ENCODE measurements around the gene USP15. TPM values are rescaled to one million over a fixed set of nuclear protein-coding genes. Genes with fewer than 3 reads are reported as not detected.

Gene USP15
- total RNA-seq, 1 donor from 2014 or later: 150 TPM

DNA sequence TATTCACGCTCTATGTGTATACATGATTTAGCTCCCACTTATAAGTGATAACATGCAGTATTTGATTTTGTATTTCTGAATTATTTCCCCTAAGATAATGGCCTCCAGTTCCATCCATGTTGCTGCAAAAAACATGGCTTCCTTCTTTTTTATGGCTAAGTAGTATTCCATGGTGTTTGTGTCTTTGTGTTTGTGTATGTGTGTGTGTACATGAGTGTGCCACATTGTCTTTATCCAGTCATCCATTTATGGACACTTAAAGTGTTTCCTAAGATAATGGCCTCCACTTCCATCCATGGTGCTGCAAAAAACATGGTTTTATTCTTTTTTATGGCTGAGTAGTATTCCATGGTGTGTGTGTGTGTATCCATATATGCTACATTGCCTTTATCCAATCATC lies 25.1 kb downstream of the USP15 start:
- TF ChIP-seq, protein P1, sequence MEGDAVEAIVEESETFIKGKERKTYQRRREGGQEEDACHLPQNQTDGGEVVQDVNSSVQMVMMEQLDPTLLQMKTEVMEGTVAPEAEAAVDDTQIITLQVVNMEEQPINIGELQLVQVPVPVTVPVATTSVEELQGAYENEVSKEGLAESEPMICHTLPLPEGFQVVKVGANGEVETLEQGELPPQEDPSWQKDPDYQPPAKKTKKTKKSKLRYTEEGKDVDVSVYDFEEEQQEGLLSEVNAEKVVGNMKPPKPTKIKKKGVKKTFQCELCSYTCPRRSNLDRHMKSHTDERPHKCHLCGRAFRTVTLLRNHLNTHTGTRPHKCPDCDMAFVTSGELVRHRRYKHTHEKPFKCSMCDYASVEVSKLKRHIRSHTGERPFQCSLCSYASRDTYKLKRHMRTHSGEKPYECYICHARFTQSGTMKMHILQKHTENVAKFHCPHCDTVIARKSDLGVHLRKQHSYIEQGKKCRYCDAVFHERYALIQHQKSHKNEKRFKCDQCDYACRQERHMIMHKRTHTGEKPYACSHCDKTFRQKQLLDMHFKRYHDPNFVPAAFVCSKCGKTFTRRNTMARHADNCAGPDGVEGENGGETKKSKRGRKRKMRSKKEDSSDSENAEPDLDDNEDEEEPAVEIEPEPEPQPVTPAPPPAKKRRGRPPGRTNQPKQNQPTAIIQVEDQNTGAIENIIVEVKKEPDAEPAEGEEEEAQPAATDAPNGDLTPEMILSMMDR (IDR thresholded peaks at IDR 0.05): no peak
- no peak for DNase-seq
- intact Hi-C loops (cut with micrococcal nuclease): loop anchor here (2.0 kb wide), 1 partner anchor 24 kb away; the partner anchor contains the start of gene USP15
- Mint-ChIP-seq H3K4me1 (peaks cover 80% of the 10 kb centered on the region), H3K27ac (no peak overlapping the region), H3K9me3 (peaks cover 10% of the 10 kb centered on the region), H3K4me3 (no peak overlapping the region), H3K27me3 (no peaks in the 10 kb centered on the region), H3K36me3 (ENCODE audit: low read depth) (peaks cover 52% of the 10 kb centered on the region)
- ATAC-seq (ENCODE audit: low read depth): no peak
- CTCF ChIA-PET: no interaction called here
- POLR2A ChIA-PET: interaction anchor here (0.8 kb wide), 1 partner anchor 26 kb away, joined by 3 read pairs; no protein-coding TSS in a partner anchor

GRCh38 chr12:62288328-62288727 lies 28.1 kb downstream of the USP15 start:
- ChIA-PET POLR2A (interaction anchor here (1.0 kb wide), 1 partner anchor 23 kb away, joined by 3 read pairs; no protein-coding TSS in a partner anchor), CTCF (no interaction called here)
- Mint-ChIP-seq H3K36me3 (ENCODE audit: low read depth) (peaks cover 64% of the 10 kb centered on the region), H3K27me3 (no peaks in the 10 kb centered on the region), H3K27ac (peak overlapping the region; percentile 27), H3K4me3 (no peak overlapping the region), H3K9me3 (peaks cover 16% of the 10 kb centered on the region), H3K4me1 (peaks cover 77% of the 10 kb centered on the region)
- ATAC-seq (ENCODE audit: low read depth): no peak
- intact Hi-C loops (cut with micrococcal nuclease): no loop called here
- DNase-seq: no peak
- TF ChIP-seq, protein P1 (IDR thresholded peaks at IDR 0.05): no peak

- H3K27me3 Mint-ChIP-seq: no peaks in the 10 kb centered on the region
- TF ChIP-seq, protein P1 (IDR thresholded peaks at IDR 0.05): no peak
- peaks cover 70% of the 10 kb centered on the region for H3K4me1 Mint-ChIP-seq
- no peak for ATAC-seq (ENCODE audit: low read depth)
- peaks cover 71% of the 10 kb centered on the region for H3K36me3 Mint-ChIP-seq (ENCODE audit: low read depth)
- intact Hi-C loops (cut with micrococcal nuclease): no loop called here
- peaks cover 16% of the 10 kb centered on the region for H3K9me3 Mint-ChIP-seq
- ChIA-PET POLR2A (no interaction called here), CTCF (no interaction called here)
- H3K4me3 Mint-ChIP-seq: no peak overlapping the region
- DNase-seq: no peak
- H3K27ac Mint-ChIP-seq: no peak overlapping the region
Observed at GRCh38 chr12:62290846-62291245, 30.6 kb downstream of the USP15 start.

- ATAC-seq (ENCODE audit: low read depth) (peak; percentile 37), DNase-seq (no peak)
- POLR2A ChIA-PET: no interaction called here
- H3K36me3 Mint-ChIP-seq (ENCODE audit: low read depth): peaks cover 73% of the 10 kb centered on the region
- intact Hi-C loops (cut with micrococcal nuclease): no loop called here
- CTCF ChIA-PET: no interaction called here
- peaks cover 71% of the 10 kb centered on the region for H3K4me1 Mint-ChIP-seq
- no peak overlapping the region for H3K4me3 Mint-ChIP-seq
- no peak overlapping the region for H3K27ac Mint-ChIP-seq
- TF ChIP-seq, protein P1 (IDR thresholded peaks at IDR 0.05): no peak
- H3K27me3 Mint-ChIP-seq: no peaks in the 10 kb centered on the region
- H3K9me3 Mint-ChIP-seq: peaks cover 16% of the 10 kb centered on the region
Observed at GRCh38 chr12:62291864-62292760, 31.9 kb downstream of the USP15 start.

- H3K4me1 Mint-ChIP-seq: peaks cover 68% of the 10 kb centered on the region
- ChIA-PET CTCF (no interaction called here), POLR2A (no interaction called here)
- peaks cover 74% of the 10 kb centered on the region for H3K36me3 Mint-ChIP-seq (ENCODE audit: low read depth)
- intact Hi-C loops (cut with micrococcal nuclease): no loop called here
- H3K27me3 Mint-ChIP-seq: no peaks in the 10 kb centered on the region
- ATAC-seq (ENCODE audit: low read depth) (no peak), DNase-seq (no peak)
- peaks cover 13% of the 10 kb centered on the region for H3K9me3 Mint-ChIP-seq
- no peak overlapping the region for H3K4me3 Mint-ChIP-seq
- TF ChIP-seq, protein P1 (IDR thresholded peaks at IDR 0.05): no peak
- peak overlapping the region; percentile 46 for H3K27ac Mint-ChIP-seq
Observed at GRCh38 chr12:62292761-62293344, 32.6 kb downstream of the USP15 start.

Data from activated B cell treated with CpG ODN at 0.5 μM for 24 hours (primary cell).